Natural killer cell (primary cell): ENCODE data around the gene SKP2. TPM values are rescaled to one million over a fixed set of nuclear protein-coding genes. Genes with fewer than 3 reads are reported as not detected.

Experiments
- ATAC-seq, 3 donors: fragments of 150-1000 bp in 2 of 3; fragments of 200-7000 bp in 1 of 3; cut with Tn5 transposase; 1 replicate in 1 of 3; 2 replicates in 2 of 3; pipeline ENCODE4 v1.10.0; 2021; ENCODE audit warnings: mild to moderate bottlenecking in 2 of 3, moderate library complexity in 2 of 3
- DNase-seq, 2 donors: peaks; one replicate each; pipeline versions ENCODE4 v3.0.0 to v3.0.0-alpha.2; 2013 to 2021; ENCODE audit warnings: mixed read lengths in 1 of 2
- H3K27ac ChIP-seq: one replicate; pipeline ENCODE4 v1.5.1; 2013; ENCODE audit warnings: mild to moderate bottlenecking, low read length
- H3K27me3 ChIP-seq: one replicate; pipeline ENCODE4 v1.6.1; 2013; ENCODE audit warnings: low read length; ENCODE audit not compliant: control insufficient read depth, insufficient read depth
- H3K36me3 ChIP-seq: one replicate; pipeline ENCODE4 v1.6.1; 2013; ENCODE audit warnings: low read length; ENCODE audit not compliant: control insufficient read depth, insufficient read depth
- H3K4me1 ChIP-seq: one replicate; pipeline ENCODE4 v1.6.1; 2013; ENCODE audit warnings: low read length; ENCODE audit not compliant: control insufficient read depth, insufficient read depth
- H3K4me3 ChIP-seq: one replicate; pipeline ENCODE4 v1.5.1; 2013; ENCODE audit warnings: low read length
- H3K9me3 ChIP-seq: one replicate; pipeline ENCODE4 v1.6.1; 2013; ENCODE audit warnings: low read length; ENCODE audit not compliant: control insufficient read depth, insufficient read depth
- H3K27ac Mint-ChIP-seq, 2 donors: one replicate each; pipeline ENCODE4 v1.8.0; 2022; ENCODE audit warnings: mild to moderate bottlenecking in 2 of 2, mixed read lengths in 2 of 2, moderate library complexity in 1 of 2
- H3K27me3 Mint-ChIP-seq, 2 donors: one replicate each; pipeline ENCODE4 v1.8.0; 2022; ENCODE audit warnings: low read depth in 2 of 2, mixed read lengths in 2 of 2
- H3K36me3 Mint-ChIP-seq: one replicate; pipeline ENCODE4 v1.8.0; 2022; ENCODE audit warnings: mixed read lengths
- H3K4me1 Mint-ChIP-seq, 2 donors: one replicate each; pipeline ENCODE4 v1.8.0; 2022; ENCODE audit warnings: mixed read lengths in 2 of 2
- H3K4me3 Mint-ChIP-seq: one replicate; pipeline ENCODE4 v1.8.0; 2022; ENCODE audit warnings: mild to moderate bottlenecking, moderate library complexity, mixed read lengths
- H3K9me3 Mint-ChIP-seq, 2 donors: one replicate each; pipeline ENCODE4 v1.8.0; 2022; ENCODE audit warnings: mixed read lengths in 2 of 2
- WGBS: methylation state at CpG from one replicate; pipeline ENCODE4 v1.1.7; 2013; ENCODE audit warnings: missing lambda C conversion rate; ENCODE audit not compliant: insufficient coverage; 5-methylcytosine and 5-hydroxymethylcytosine counted together
- intact Hi-C: fragments of 100-400 bp; cut with micrococcal nuclease; formaldehyde crosslinking; loops from one replicate; pipeline ENCODE4 v1.14.2; 2022
- total RNA-seq, 4 donors: library from RNA; stranded (reverse); fragments of 120-200 nt in 1 of 4; gene quantifications; one replicate each; pipeline versions ENCODE4 v1.2.3 to v1.2.4, GENCODE V29; 2013 to 2022
- TF ChIP-seq, protein P1 (sequence below): fragments of 200-600 bp; IDR thresholded peaks from one replicate; pipeline ENCODE4 v1.8.0; 2022; ENCODE audit warnings: antibody characterized with exemption

Gene SKP2
- total RNA-seq: 10 to 100 TPM; 12.0 to 20.5 (median 15.0) TPM
- total RNA-seq (2013): 26.2 TPM

DNA sequence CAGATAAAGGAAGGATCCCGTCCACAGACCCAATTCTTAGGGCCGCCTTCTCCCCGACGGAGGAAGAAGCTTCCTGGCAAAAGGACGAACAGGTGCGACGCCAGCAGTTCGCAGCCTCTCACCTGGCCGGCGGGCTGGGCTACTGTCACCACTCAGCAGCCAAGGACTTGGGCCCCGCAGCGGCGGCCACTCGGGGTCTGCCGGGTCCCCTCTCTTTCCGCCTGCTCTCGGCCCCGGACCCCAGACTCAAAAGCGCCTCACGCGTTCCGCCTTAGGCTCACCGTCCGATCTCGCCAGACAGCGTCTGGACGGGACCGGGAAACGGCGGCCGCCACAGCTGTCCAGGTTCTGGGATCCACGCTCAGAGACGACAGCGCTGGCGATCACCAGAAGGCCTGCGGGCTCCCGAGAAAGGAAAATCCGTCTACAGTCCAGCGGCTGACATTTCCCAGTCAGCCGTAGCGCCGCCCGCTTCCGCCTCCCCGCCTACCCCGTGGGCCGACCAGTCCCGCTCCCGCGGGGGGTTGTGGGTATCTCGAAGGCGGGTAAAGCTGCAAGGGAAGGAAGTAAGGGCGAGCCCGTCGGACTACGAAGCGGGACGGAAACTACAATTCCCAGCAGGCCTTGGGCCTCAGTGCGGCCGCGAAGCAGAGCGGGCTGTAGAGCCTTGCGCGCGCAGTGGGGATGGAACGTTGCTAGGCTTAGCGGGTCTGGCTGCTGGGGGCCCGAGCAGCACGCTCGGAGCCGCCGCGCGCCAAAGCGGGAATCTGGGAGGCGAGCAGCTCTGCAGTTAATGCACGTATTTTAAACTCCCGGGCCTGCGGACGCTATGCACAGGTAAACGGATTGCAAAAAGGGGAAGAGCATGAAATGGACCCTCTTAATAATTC is at the start of gene SKP2, which contains the start of gene LMBRD2:
Gene SKP2, plus strand, starts transcription at position 678 of the 890 bp plus-strand sequence. Its CDS starts 152 bp downstream, at position 830.
Gene LMBRD2, minus strand, starts transcription at position 454 of the 890 bp plus-strand sequence. CDS start 8,538 bp downstream, outside the sequence.
- Mint-ChIP-seq H3K4me1 (peaks cover 52 to 63% of the 10 kb centered on the region in 2 donors), H3K36me3 (peaks cover 9% of the 10 kb centered on the region), H3K9me3 (no peaks in the 10 kb centered on the region), H3K4me3 (peak within 1 kb of the TSS; percentile 98), H3K27me3 (no peaks in the 10 kb centered on the region), H3K27ac (peak within 1 kb of the TSS; percentile 90 to 92)
- Histone ChIP-seq H3K36me3 (peaks cover 5% of the 10 kb centered on the region), H3K27me3 (no peaks in the 10 kb centered on the region), H3K4me1 (peaks cover 14% of the 10 kb centered on the region), H3K27ac (peak within 1 kb of the TSS; percentile 70), H3K9me3 (no peaks in the 10 kb centered on the region), H3K4me3 (peak within 1 kb of the TSS; percentile 87)
- DNase-seq: peak; percentile 96 to 98
- intact Hi-C loops: loop anchor here (1.0 to 2.0 kb wide), 2 partner anchors 91 to 725 kb away; partner anchors contain the start of gene NIPBL
- under 1% methylated on average over 81 of the region's 81 CpGs for WGBS
- ATAC-seq: peak; percentile 97 to 100 (median 98)
- TF ChIP-seq, protein P1, sequence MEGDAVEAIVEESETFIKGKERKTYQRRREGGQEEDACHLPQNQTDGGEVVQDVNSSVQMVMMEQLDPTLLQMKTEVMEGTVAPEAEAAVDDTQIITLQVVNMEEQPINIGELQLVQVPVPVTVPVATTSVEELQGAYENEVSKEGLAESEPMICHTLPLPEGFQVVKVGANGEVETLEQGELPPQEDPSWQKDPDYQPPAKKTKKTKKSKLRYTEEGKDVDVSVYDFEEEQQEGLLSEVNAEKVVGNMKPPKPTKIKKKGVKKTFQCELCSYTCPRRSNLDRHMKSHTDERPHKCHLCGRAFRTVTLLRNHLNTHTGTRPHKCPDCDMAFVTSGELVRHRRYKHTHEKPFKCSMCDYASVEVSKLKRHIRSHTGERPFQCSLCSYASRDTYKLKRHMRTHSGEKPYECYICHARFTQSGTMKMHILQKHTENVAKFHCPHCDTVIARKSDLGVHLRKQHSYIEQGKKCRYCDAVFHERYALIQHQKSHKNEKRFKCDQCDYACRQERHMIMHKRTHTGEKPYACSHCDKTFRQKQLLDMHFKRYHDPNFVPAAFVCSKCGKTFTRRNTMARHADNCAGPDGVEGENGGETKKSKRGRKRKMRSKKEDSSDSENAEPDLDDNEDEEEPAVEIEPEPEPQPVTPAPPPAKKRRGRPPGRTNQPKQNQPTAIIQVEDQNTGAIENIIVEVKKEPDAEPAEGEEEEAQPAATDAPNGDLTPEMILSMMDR: no peak

DNA sequence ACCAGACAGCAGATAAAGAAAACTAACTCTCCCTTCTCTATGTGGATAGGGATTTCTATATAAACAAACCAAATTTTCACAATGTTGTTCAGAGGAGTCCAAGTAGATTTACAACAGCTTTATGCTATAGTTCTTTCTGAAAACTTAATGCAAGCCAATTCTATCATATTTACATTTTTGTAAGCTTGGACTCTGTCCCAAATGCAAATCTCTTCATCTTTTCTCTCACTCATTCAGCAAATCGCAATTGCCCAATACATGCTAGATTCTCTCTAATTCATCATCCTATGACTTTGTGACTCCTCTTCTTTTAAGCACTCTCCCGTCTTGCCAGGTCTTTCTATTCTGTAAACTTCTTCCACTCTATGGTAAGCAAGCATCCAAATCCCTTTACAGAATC is 46.1 kb upstream of the SKP2 start:
- Mint-ChIP-seq H3K27ac (no peak overlapping the region), H3K36me3 (peaks cover 29% of the 10 kb centered on the region), H3K4me3 (no peak overlapping the region), H3K4me1 (no peaks in the 10 kb centered on the region), H3K27me3 (no peaks in the 10 kb centered on the region), H3K9me3 (no peaks in the 10 kb centered on the region)
- Histone ChIP-seq H3K27ac (no peak overlapping the region), H3K9me3 (no peaks in the 10 kb centered on the region), H3K4me1 (no peaks in the 10 kb centered on the region), H3K36me3 (peaks cover 57% of the 10 kb centered on the region), H3K27me3 (no peaks in the 10 kb centered on the region), H3K4me3 (no peak overlapping the region)
- TF ChIP-seq, protein P1: no peak
- intact Hi-C loops: no loop called here
- no peak for ATAC-seq
- no peak for DNase-seq
- 74% methylated on average over 2 of the region's 2 CpGs for WGBS

DNA sequence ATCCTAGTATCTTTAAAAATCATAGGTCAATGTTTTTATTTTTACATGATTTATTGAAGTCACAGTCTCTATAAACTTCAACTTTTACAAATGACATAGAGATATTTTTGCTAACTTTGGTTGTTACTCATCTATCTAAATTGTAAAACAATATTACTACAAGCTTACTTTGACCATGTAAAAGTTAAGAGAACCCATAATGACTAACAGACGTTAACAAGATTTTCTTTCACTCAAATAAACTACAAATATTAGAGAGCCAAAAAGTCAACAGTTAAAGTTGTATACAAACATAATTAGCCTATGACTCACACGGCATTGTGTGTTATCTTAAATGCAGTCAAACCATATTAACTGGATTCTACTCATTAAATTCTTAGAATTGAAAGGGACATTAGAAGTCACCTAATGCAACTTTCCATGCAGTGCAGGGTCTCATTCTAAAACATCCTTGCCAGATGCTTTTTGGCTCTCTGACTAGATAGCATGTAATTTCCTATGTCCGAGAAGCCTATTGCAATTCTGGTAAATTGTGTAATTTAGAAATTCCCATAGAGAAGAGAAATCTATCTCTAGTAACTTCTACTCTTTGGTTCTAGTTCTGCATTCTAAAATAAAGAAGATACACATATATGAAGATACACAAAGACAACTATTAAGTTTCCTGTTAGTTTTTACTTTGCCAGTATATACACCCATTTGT is 43.0 kb upstream of the SKP2 start:
- intact Hi-C loops: no loop called here
- ATAC-seq (no peak), DNase-seq (no peak)
- Histone ChIP-seq H3K27me3 (no peaks in the 10 kb centered on the region), H3K4me1 (no peaks in the 10 kb centered on the region), H3K9me3 (no peaks in the 10 kb centered on the region), H3K36me3 (peaks cover 67% of the 10 kb centered on the region), H3K4me3 (no peak overlapping the region), H3K27ac (no peak overlapping the region)
- H3K9me3 Mint-ChIP-seq: no peaks in the 10 kb centered on the region
- H3K4me1 Mint-ChIP-seq: no peaks in the 10 kb centered on the region
- H3K27ac Mint-ChIP-seq: no peak overlapping the region
- no peak overlapping the region for H3K4me3 Mint-ChIP-seq
- TF ChIP-seq, protein P1: no peak
- WGBS: 100% methylated on average over 1 of the region's 3 CpGs
- H3K27me3 Mint-ChIP-seq: no peaks in the 10 kb centered on the region
- peaks cover 44% of the 10 kb centered on the region for H3K36me3 Mint-ChIP-seq
